K562 (cell line): Measurements from ENCODE around the gene MANBA.

Source experiments
- DNMT1 ChIP-seq: fragments of 450-650 bp; IDR thresholded peaks from 2 replicates; pipeline ENCODE4 v1.6.1; 2016; ENCODE audit warnings: antibody characterized with exemption, mild to moderate bottlenecking
- SETDB1 ChIP-seq: IDR thresholded peaks from one replicate; pipeline ENCODE4 v1.6.1; 2012; ENCODE audit warnings: low read length, control low read depth, inconsistent platforms
- TEAD4 ChIP-seq, 2 experiments: sonication (generic) in 1 of 2; formaldehyde crosslinking in 1 of 2; IDR thresholded peaks; 2 replicates each; pipeline versions ENCODE4 v1.6.1 to v1.8.0; 2012 to 2022; ENCODE audit warnings: borderline replicate concordance in 1 of 2, inconsistent platforms in 1 of 2, low read length in 1 of 2, mild to moderate bottlenecking in 1 of 2, missing genetic modification reagents in 1 of 2
- XRCC3 ChIP-seq: fragments of 450-650 bp; IDR thresholded peaks from 2 replicates; pipeline ENCODE4 v1.6.1; 2017; ENCODE audit warnings: mild to moderate bottlenecking, moderate library complexity
- TF ChIP-seq, protein P1 (sequence below), 3 experiments: IDR thresholded peaks in 2 of 3; conservative IDR thresholded peaks in 1 of 3; 2 replicates each; pipeline ENCODE4 v1.5.1; 2011 to 2012; ENCODE audit warnings: low read length in 3 of 3, mild to moderate bottlenecking in 3 of 3, control low read depth in 2 of 3, improper control_type of control experiment in 1 of 3, inconsistent platforms in 1 of 3, low read depth in 1 of 3, mixed read lengths in 1 of 3, moderate library complexity in 1 of 3; ENCODE audit not compliant: insufficient read depth in 2 of 3
- TF ChIP-seq, protein P2 (sequence below): fragments of 250-450 bp; sonication (Bioruptor Pico); IDR thresholded peaks from 2 replicates; pipeline ENCODE4 v1.5.0; 2020; ENCODE audit warnings: mild to moderate bottlenecking, borderline replicate concordance
- TF ChIP-seq, protein P3 (sequence below): fragments of 250-450 bp; sonication (Bioruptor Pico); IDR thresholded peaks from 2 replicates; pipeline ENCODE4 v1.5.0; 2022; ENCODE audit warnings: mild to moderate bottlenecking

DNA sequence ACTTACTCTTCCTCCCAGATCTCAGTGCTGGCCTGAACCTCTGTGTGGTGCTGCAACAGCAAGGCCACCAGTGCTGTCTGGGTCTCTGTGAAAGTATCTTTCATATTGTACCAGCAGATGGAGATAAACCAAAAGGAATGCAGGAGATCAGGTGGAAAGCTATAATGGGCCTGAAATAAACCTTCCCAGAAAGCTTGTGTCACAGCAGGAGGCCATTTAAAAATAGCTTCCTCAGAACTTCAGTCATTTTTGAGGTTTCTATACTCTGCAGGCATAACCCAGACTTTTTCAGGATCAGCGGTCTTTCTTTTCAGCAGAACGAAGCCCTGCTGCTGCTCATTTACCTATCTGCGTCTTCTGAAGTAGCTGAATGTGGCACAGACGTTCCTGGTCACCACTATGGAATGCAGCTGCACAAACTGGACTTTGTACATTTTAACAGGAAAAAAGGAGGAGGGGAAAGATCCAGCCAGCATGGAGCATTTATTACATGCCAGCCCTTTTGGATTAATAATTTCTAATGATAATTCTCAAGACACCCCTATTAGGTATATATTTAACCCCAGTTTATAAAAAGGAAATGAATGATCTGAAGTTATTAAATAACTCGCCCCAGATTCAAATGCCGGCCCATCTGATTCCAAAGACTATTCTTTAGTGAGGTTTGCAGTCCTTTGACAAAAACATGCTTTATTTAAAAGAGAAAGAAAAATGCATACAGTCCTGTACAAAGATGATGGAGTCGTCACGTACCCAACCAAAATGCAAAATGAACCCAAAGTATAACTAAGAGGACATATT lies 139.9 kb downstream of the MANBA start:
- TF ChIP-seq XRCC3, result no peak
- TF ChIP-seq TEAD4 (IDR thresholded peaks at IDR 0.05; ENCODE audit: low read length), result peak; percentile 50
- no peak for TF ChIP-seq TEAD4 (CRISPR knock-in tag; IDR thresholded peaks at IDR 0.05; ENCODE audit: borderline replicate concordance)
- TF ChIP-seq, protein P1, sequence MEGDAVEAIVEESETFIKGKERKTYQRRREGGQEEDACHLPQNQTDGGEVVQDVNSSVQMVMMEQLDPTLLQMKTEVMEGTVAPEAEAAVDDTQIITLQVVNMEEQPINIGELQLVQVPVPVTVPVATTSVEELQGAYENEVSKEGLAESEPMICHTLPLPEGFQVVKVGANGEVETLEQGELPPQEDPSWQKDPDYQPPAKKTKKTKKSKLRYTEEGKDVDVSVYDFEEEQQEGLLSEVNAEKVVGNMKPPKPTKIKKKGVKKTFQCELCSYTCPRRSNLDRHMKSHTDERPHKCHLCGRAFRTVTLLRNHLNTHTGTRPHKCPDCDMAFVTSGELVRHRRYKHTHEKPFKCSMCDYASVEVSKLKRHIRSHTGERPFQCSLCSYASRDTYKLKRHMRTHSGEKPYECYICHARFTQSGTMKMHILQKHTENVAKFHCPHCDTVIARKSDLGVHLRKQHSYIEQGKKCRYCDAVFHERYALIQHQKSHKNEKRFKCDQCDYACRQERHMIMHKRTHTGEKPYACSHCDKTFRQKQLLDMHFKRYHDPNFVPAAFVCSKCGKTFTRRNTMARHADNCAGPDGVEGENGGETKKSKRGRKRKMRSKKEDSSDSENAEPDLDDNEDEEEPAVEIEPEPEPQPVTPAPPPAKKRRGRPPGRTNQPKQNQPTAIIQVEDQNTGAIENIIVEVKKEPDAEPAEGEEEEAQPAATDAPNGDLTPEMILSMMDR (IDR thresholded peaks at IDR 0.05 in 2 of 3, conservative IDR thresholded peaks at IDR 0.05 in 1 of 3; ENCODE audit: insufficient read depth in 2 of 3, low read depth in 1 of 3, low read length in 3 of 3), result peak; percentile 71 to 94 (median 88)
- TF ChIP-seq, protein P2, sequence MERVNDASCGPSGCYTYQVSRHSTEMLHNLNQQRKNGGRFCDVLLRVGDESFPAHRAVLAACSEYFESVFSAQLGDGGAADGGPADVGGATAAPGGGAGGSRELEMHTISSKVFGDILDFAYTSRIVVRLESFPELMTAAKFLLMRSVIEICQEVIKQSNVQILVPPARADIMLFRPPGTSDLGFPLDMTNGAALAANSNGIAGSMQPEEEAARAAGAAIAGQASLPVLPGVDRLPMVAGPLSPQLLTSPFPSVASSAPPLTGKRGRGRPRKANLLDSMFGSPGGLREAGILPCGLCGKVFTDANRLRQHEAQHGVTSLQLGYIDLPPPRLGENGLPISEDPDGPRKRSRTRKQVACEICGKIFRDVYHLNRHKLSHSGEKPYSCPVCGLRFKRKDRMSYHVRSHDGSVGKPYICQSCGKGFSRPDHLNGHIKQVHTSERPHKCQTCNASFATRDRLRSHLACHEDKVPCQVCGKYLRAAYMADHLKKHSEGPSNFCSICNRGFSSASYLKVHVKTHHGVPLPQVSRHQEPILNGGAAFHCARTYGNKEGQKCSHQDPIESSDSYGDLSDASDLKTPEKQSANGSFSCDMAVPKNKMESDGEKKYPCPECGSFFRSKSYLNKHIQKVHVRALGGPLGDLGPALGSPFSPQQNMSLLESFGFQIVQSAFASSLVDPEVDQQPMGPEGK (CRISPR knock-in tag), result no peak
- no peak for TF ChIP-seq DNMT1
- TF ChIP-seq, protein P3, sequence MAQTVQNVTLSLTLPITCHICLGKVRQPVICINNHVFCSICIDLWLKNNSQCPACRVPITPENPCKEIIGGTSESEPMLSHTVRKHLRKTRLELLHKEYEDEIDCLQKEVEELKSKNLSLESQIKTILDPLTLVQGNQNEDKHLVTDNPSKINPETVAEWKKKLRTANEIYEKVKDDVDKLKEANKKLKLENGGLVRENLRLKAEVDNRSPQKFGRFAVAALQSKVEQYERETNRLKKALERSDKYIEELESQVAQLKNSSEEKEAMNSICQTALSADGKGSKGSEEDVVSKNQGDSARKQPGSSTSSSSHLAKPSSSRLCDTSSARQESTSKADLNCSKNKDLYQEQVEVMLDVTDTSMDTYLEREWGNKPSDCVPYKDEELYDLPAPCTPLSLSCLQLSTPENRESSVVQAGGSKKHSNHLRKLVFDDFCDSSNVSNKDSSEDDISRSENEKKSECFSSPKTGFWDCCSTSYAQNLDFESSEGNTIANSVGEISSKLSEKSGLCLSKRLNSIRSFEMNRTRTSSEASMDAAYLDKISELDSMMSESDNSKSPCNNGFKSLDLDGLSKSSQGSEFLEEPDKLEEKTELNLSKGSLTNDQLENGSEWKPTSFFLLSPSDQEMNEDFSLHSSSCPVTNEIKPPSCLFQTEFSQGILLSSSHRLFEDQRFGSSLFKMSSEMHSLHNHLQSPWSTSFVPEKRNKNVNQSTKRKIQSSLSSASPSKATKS (CRISPR knock-in tag), result no peak
- no peak for TF ChIP-seq SETDB1
